ENCODE measurements around the gene TSTD1.
"Not testable (repeated sequence)": the region's sequence is repeated elsewhere in the genome, so short reads cannot be mapped to it uniquely, and the experiment has no call there.

- TF ChIP-seq CTCF (IDR thresholded peaks at IDR 0.05; ENCODE audit: low read depth, low read length); EZH2phosphoT487 (IDR thresholded peaks at IDR 0.05; ENCODE audit: low read depth): not testable (repeated sequence)
Measured at GRCh38 chr1:161022432-161022831, 16.3 kb downstream of the TSTD1 start.

Measured in OCI-LY3 (cell line).